T-helper 1 cell treated with Interleukin-12 subunit alpha and Interleukin-12 subunit beta and Interleukin-4 antibody, amounts not matched to agents 30 ng/mL and 1 ng/mL, for 36 hours (primary cell): ENCODE results near the gene RAPH1. TPM values are rescaled to one million over a fixed set of nuclear protein-coding genes. Genes with fewer than 3 reads are reported as not detected.
"Not testable (repeated sequence)": the region's sequence is repeated elsewhere in the genome, so short reads cannot be mapped to it uniquely, and the experiment has no call there.

Experiments
- intact Hi-C: fragments of 100-400 bp; cut with micrococcal nuclease; formaldehyde crosslinking; loops from one replicate; pipeline ENCODE4 v1.15.1; 2024
- total RNA-seq: library from RNA; stranded (reverse); gene quantifications from 2 replicates; pipeline ENCODE4 v1.2.3, GENCODE V29; 2022

RAPH1 gene
- total RNA-seq, 1 donor from 2014 or later = 2.8 TPM

DNA sequence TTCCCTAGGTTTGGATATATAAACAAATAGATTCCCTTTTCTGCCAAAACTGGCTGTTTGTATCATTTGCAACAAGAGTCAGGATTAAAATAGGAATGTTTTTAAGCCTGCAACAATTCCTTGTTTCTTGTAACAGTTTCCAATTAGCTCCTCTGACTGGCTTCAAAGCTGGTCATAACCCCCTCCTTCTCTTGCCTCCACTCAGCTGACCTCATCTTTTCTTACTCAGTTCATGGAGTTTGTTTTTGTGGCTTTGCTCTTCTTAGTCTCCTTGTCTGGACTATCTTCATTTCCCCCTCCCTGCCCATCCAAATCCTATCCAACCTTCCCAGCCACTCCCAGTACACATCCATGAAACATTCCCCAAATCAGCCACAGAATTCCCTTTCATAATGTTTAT is 14.3 kb upstream of the RAPH1 start:
- intact Hi-C loops = no loop called here

DNA sequence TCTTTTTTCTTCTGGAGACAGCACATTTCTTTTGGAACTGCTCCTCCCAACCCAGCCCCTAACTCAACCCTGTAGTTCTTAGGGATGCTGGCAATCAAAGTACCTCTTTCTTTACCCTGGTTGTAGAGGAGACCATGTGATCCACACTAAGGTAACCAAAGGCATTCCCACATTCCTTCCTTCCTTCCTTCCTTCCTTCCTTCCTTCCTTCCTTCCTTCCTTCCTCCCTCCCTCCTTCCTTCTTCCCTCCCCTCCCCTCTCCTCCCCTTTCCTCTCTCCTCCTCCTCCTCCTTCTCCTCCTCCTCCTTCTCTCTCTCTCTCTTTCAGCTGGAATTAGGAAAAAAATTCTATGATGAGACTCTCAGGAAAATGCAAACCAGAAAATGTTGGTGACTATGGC is 13.8 kb upstream of the RAPH1 start:
- intact Hi-C loops = no loop called here

DNA sequence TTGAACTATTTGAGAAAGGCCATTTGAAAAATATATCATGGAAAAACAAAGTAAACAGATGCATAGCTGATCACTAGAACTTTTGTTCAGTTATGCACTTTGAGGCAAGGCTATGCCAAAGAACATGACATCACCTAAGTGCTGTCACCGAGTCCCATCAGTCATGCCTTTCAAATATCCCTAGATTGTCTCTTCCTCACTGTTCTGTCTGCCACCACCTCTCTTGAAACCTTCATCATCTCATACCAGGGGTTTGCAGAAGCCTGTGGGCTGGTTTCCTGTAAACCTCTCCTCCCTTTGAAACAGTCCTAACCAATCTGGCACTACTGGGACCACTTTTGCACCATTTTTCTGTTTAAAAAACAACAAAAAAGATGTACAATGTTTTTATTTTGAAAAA is 12.3 kb upstream of the RAPH1 start:
- intact Hi-C loops = no loop called here

DNA sequence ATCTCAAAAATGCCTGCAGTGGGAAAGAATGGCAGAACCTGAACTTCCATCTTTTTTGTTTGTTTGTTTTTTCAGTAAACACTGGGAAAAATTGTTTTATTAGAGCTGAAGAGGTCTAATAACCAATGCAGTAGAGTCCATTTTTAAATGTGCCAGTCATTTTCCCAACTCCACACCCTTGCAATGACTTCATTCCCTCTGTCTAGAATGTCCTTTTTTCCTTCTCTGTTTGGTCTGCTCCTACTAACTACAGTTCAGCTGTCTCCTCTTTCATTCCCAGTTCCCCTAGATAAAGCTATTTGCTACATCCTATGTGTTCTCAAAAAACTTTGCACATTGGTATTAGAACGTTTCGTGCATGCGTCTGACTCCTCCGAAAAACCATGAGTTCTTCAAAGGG is 9.3 kb upstream of the RAPH1 start:
- intact Hi-C loops = no loop called here

DNA sequence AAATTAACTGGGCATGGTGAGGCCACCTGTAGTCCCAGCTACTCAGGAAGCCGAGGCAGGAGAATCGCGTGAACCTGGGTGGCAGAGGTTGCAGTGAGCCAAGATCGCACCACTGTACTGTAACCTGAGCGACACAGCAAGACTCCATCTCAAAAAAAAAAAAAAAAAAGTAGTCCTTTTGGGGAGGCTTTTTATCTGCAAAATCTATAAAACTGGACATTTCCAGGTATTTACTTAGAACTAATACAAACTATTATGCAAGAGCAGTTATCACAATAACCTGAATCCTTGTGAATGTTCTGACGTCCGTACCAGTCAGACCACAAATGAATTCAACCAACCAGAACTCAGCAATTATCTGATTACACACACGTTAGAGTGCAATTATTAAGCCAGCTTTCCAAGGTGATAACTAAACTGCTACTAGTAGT is 8.8 kb upstream of the RAPH1 start:
- intact Hi-C loops = no loop called here

DNA sequence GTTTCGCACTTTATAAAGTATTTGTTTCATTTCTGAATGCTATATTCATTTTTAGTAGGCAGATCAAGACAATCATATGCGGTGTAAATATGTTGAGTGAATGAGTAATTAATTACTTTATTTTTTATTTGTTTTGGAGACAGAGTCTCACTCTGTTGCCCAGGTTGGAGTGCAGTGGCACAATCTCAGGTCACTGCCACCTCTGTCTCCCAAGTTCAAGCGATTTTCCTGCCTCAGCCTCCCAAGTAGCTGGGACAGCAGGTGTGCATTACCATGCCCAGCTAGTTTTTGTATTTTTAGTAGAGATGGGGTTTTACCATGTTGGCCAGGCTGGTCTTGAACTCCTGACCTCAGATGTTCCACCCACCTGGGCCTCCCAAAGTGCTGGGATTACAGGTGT is 5.5 kb upstream of the RAPH1 start:
- intact Hi-C loops = not testable (repeated sequence)

DNA sequence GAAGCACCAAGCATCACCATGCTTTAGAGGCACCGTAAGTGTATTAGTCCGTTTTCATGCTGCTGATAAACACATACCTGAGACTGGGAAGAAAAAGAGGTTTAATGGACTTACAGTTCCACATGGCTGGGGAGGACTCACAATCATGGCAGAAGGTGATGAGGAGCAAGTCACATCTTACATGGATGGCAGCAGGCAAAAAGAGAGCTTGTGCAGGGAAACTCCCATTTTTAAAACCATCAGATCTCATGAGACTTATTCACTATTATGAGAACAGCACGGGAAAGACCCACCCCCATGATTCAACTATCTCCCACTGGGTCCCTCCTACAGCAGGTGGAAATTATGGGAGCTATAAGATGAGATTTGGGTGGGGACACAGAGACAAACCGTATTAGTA is 3.1 kb upstream of the RAPH1 start:
- intact Hi-C loops = loop anchor here (5.0 kb wide), 1 partner anchor 244 kb away; no protein-coding TSS in a partner anchor

DNA sequence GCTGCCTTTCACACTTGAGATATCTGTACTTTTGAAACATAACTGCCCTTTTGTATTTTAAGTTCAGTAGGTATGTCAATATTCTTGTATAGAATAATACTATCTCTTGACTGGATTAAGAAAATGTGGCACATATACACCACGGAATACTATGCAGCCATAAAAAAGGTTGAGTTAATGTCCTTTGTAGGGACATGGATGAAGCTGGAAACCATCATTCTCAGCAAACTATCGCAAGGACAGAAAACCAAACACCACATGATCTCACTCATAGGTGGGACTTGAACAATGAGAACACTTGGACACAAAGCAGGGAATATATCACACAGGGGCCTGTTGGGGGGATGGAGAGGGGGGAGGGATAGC is 1.5 kb upstream of the RAPH1 start:
- intact Hi-C loops = loop anchor here (5.0 kb wide), 1 partner anchor 246 kb away; no protein-coding TSS in a partner anchor

DNA sequence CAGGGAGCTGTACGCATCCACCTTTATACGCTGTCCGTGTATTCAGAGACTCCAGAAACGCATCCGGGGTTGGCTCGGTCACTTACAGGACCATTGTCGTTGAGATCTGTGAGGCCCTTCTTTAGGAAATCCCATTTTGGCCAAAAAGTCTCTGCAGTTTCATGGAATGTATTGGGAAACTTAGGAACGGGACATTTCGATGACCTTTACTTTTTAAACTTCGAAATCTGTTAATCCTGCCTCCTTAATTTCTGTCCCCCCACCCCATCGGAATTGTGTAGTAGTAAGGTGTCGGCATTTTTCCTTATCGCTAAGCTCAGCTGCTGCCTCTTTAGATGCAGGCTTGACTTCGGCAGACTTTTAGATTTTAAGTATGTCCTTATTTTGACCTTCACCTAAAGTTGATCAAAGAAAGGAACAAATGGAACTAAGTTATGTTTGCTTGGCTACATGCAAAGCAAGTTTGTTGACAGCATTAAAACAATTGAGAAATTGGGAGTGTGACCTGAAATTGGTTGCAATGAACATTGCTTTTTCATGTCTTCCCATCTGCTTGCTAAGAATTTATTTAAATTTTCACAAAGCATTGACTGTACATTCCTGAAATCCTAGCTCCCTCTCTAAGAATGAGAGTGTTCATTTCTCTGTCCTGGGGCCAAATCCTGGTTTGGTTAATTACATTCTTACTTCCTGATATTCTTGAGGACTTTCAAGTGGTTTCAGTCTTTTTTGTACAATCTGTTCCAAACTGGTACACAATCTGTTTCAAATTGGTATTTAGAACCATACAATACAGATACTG is 884 bp upstream of the RAPH1 start:
- intact Hi-C loops = loop anchor here (1.0 to 5.0 kb wide), 6 partner anchors 21 to 373 kb away; partner anchors contain the start of gene CYP20A1

DNA sequence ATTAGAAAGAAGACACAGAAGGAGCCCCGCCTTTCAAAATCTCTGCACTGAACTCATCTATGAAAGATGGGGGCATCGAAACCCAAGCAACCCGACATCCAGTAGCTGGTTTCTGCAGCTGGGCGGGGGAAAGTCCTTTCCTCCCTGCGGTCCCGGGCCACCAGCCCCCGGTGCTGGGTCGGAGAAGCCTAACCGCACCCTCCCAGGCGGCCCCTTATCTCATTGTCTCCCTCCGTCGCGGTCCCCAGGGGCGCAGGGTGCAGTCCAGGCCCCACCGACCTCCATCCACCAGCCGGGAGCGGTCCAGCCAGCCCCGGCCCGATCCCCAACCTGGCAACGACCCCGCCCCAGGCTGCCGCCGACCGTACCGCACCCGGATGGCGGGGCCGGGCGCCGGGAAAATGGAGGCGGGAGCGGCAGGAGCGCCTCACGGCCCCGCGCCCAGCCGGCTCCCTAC is 452 bp downstream of the RAPH1 start:
- intact Hi-C loops = loop anchor here (1.0 to 5.0 kb wide), 9 partner anchors 19 to 374 kb away; partner anchors contain the start of genes CD28 and CYP20A1

DNA sequence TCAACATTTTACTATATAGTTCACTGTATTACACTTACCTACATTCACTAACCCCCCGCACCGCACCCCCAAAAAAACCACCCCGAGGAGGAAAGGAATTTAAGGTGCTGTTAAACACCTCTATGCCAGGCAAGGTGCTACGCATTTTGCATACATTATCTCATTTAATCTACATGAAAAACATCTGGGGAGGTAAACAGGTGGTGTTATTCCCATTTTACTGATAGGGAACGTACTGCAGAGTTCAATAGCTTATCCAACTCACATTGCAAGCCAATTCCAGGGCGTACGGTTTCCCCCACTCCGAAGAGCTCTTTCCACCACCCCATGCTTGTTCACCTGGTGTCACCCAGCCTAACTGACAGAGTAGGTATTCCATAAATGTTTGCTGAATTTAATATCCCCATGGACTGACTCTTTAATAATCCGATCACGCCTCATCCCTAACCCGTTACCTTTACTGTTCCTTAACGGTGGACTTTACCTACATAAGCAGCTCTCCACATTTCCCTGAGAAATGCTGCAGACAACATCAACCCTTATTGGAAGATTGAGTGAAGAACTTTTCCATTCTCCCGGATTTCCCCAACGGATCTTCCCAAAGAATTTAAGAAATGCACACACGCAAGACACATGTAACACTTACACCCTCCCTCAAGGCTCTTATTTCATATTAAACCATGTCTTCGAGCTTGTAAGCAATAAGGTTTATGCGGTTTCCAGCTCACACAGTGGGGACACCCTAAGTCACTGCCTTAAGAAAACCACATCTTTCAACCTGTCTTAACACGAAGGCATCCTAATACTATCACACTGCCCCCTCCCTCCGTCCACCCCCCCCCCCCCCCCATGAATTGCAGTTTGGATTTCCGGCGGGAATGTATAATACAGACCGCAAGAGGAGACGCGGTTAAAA is 1.2 kb downstream of the RAPH1 start:
- intact Hi-C loops = loop anchor here (1.0 to 2.0 kb wide), 6 partner anchors 45 to 375 kb away; partner anchors contain the start of gene CD28

DNA sequence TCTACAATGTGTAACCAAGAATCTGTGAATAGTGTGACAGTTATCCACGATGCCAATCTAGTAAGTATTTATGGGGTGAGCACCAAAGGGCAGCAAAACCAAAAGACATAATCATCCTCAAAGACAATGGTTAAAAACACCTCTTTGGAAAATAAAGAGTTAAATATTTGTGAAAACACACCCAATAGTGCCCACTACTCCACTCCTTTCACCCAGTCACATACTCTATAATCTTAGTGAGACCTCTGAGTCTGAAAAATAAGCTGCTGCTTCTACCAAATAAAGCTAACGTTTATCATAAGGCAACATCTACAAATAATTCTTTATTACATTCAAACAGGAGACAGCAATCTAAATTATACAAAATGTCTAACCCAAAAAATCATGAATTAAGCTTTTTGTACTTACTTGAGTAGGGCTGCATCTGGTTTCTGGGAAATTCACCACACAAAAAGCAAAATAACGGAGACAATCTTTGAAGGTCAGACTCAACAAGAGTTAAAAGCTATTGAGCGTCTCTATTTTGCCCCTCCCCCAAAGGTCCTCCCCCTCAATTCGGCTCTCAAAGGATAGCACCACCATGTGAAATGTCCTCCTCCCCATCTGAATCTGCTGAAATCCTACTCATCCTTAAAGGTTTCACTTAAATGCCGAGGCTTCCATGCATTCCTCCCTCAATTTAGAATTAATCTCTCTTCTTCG is 2.0 kb downstream of the RAPH1 start:
- intact Hi-C loops = no loop called here

DNA sequence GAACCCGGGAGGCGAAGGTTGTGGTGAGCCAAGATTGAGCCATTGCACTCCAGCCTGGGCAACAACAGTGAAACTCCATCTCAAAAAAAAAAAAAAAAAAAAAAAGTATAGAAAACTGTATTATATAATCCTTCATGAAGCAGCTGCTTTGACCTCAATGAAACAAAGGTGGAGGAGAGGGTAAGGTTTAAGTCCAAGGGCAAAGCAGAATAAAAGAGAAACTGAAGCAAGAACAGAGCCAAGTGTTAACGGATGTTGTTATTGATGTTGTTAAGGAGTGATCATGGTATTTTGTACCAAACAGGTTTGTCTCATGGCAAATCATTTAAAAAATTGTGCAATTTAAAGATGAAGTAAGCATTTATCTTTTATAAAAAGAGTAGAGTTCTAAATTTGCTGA is 7.4 kb downstream of the RAPH1 start:
- intact Hi-C loops = no loop called here

DNA sequence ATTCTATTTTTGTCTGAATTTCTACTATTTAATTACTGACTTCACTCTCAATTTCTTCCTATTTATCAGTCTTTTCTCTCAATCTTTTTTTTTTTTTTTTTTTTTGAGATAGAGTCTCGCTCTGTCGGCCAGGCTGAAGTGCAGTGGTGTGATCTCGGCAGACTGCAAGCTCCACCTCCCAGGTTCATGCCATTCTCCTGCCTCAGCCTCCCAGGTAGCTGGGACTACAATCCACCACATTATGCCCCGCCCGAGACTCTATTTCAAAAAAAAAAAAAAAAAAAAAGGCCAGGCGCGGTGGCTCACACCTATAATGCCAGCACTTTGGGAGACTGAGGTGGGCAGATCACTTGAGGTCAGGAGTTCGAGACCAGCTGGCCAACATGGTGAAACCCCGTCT is 21.8 kb downstream of the RAPH1 start:
- intact Hi-C loops = not testable (repeated sequence)

DNA sequence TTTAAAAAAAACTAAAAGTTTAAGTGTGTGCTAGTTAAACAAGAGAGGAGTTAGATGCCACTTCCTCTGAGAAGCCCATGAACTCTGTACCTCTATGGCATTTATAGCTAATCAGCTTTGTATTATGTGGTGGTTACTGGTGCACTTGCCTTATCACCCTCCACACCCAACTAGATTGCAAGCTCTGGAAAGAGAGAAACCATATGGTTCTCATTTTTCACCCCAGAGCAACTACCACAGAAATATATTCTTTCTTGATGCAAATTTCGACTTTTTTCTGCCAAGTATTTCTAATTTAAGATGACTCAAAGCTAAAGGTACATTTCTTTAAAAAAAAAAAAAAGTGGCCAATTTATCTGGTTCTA is 24.2 kb downstream of the RAPH1 start:
- intact Hi-C loops = no loop called here

DNA sequence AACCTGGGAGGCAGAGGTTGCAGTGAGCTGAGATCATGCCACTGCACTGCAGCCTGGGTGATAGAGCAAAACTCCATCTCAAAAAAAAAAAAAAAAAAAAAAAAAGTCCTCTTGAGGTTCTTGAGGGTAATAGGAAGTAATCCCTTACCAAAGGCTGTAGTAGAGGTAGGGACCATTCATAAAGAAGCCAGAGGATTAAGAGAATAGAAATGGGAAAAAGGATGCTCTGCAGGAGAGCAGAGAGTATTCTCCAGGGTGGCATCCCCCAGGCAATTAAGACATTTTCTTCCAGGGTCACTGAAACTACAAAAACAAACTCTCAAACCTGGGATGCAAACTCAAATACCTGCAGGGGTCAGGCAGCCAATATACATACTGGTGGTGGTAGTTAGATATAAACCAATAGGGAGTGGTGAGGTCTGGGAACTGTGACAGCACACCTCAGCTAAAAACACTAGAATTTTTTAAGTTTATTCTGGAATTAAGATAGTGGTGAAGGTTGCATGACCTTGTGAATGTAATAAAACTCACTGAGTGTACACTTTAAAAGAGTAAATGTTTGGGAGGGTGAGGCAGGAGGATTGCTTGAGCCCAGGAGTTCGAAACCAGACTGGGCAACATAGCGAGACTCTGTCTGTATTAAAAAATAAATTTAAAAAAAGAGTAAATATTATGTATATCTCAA is 24.7 kb downstream of the RAPH1 start:
- intact Hi-C loops = no loop called here

DNA sequence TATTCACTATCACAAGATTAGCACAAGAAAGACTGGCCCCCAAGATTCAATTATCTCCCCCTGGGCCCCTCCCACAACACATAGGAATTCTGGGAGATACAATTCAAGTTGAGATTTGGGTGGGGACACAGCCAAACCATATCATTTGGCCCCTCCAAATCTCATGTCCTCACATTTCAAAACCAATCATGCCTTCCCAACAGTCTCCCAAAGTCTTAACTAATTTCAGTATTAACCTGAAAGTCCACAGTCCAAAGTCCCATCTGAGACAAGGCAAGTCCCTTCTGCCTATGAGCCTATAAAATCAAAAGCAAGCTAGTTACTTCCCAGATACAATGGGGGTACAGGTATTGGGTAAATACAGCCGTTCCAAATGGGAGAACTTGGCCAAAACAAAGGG is 31.6 kb downstream of the RAPH1 start:
- intact Hi-C loops = not testable (repeated sequence)

DNA sequence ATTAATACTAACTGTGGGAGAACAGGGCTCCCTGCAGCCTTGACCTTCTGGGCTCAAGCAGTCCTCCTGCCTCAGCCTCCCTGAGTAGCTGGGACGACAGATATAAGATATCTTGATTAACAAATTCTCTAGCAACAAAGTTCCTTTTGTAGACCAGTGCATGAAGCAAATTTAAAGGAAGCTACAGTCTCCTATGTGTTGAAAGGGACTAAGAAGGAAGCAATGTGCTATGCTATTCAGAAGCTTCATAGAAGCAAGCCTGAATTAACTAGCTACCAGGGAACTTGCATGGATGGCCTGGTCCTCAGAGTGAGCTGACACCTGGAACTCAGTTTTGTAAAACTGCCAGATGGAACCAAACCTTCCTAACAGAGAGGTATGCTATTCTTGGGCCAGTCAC is 33.2 kb downstream of the RAPH1 start:
- intact Hi-C loops = no loop called here

DNA sequence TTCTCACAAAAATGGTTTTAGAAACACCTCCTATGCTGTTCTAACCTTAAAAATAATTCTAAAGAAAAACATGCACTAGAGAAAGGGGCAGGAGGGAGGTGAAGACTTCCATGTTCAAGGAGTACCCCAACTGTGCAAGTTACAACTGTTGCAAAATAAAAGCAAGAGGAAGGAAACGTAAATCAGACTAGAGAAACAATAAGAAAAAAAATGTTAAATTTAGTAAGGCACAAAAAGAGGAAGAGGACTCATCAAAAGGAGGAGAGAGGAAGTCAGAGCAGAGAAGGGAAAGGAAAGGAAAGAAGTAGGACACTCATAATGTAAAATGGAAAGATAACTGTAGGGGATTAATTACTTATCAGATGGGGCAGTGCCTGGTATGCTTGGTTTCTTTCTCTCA is 34.1 kb downstream of the RAPH1 start:
- intact Hi-C loops = no loop called here

DNA sequence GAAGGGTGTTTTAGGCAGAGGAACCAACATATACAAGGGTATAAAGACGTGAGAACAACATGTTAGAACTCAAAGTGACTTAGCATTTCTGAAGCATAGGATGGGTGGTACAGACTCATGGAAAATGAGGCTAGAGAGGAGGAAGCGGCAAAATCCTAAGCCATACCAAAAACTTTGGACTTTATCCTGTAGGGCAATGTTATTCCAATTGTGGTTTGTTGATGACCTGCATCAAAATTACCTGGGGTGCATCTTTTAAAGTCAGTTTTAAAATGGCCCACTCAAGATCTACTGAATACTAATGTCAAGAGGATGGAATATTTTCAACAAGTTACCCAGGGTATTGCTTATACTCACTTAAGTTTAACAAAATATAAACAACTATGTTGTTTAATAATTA is 34.8 kb downstream of the RAPH1 start:
- intact Hi-C loops = no loop called here

DNA sequence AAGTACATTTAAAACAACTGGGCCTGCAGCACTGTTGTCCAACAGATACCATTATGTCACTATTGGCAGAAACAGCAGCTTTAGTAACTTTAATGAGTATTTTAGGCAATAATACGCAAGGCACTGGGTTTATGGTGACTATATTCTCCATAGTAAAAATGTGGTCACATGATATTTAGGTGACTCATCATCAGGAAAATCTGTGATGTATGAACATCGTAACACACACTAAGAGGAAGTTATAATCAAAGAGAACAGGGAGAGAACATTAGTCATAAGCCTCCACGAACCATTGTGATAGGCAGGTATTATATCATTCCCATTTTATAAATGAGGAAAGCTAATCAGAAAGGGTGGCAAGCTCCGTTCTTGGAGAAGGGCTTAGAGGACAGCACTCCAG is 36.9 kb downstream of the RAPH1 start:
- intact Hi-C loops = no loop called here
